NCI-H1417 (cell line): ENCODE measurements around the gene NRP2.
A peak's percentile ranks its signal among the peaks of the same experiment; 100 is the strongest.

Experiments used
- DNase-seq, 3 experiments: peaks; one replicate each; lab custom pipeline; 2025; lab: John Stamatoyannopoulos, UW

NRP2 gene

DNA sequence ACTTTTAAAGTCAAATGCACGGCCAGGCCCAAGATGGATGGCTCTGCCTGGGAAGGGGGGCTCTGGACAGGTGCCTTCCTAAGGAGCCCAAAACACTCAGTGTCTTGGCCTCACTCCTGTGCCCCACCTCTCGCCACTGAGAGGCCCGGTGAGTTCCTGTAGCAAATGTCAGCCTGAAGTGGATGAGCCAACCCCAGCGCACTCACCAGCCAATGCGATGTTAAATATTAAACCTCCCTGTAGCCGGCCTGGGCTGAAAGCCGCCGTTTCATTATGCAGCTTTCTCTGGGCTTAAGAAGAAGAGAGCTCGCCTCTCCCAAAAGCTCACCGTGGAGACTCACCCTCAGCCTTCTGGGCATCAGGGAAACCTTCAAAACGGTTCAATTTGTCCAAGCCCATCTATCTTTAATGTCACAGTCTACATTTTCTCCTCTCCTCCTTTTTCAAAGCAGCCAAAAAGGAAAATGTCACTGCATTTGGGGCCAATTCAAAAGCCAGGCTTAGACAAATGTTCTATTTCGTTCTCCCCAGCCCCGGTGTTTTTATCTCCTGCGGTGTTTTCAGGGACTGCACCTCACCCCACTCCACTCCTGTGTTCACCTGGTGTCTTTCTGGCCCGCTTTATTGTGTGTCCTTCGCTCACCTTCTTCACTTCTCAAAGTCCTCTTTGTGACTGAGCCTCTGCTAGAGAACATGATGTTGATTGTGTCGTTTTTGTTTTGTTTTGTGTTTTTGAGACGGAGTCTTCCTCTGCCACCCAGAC lies 124.0 kb downstream of the NRP2 start:
- no peak for DNase-seq

DNA sequence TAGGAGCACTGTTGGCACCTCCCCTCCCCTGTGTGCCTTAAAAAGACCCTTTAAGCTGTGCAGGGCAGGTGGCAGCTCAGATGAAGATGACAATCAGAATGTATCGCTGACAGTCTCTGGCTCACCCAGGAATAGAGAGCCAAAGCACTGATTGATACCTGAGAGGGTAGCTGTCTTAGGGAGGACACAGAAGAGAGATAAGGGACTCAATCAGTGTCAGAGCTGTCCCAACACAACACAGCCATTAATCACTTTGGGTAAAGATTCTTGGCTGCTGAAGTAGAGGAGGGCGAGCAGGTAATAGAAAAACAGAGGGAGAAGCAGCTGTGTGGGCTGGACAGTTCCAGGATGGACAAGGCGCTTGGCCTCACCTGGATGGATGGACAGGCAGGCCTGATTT lies 124.9 kb downstream of the NRP2 start:
- no peak for DNase-seq

DNA sequence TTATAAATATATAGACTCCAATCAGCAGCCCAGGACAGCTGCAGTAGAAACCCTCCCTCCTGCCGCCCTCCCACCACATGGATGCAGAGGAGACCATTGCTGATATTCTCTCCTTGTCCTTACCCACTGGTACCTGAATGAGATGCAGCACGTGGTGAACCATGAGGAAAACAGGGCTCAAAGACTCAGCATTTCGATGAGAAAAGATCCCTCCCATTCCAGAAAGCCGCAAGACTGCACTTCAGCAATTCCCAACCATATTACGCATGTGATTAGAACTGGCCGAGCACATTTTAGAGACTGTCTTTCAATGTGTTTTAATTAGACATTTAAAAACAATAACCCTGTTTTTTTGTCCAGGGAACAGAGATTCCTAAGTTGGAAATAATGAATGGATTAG lies 125.5 kb downstream of the NRP2 start:
- DNase-seq, result no peak

DNA sequence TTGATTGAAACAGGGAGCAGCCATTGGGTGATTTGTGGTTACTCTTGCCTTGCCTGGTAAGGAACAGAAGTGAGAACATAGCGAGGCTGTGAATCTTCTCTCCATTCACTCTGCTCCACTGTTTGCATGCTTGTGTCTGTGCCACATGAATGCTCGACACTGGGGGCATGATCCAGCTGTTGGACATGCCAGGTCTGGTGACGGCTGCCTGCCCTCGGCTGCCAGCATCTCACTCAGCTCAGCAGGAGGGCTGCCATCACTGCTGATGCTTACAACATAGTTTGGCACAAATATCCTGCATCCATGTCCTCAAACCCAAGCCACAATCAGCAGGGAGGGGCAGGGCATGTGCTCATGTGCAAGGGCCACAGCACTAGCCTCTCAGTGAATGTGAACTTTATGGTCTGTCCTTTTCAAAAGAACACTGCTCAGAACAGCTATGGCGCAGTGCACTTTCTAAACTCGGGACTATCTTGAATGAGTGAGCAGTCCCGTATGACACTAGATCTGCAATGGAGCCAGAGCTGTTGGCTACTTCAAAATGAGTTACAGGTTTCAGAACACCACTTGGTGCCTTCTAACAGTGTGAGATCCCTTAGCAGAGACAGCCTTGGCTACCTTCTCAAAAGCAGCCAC lies 126.3 kb downstream of the NRP2 start:
- DNase-seq, result no peak

DNA sequence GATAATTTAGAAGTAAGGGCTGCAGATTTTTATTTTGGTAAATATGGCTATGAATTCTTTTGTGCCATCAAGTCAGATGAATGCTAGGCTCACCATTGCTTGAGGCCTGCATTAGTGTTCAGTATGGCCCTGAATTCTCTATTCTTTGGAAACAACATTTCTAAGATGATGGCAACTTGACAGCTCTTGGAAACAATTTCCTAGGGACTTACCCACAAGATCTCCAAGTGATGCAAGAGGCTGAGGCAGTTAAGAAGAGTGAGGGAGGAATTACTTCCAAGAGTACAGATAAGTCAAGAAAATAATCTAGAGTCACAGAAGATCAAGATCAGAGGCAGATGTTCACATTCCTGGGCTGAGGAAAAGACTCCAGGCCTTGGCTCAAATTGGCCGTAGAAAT lies 129.1 kb downstream of the NRP2 start:
- no peak for DNase-seq

DNA sequence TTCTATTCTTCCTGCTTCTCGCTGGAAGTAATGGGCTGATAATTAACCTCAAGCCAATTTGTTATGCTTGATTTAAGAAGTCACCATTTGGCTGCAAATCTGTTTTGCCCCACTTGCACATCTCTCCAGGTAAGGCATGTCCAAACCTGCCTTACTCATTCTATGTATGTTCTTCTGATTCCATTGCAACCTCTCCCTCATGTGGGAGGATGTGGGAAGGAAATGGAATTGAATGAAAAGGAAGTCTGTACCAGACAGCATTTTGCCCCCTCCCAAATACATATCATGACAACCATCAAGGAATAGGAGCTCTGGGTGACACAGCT lies 131.7 kb downstream of the NRP2 start:
- peak in 1 of 3 experiments; percentile 11 for DNase-seq

DNA sequence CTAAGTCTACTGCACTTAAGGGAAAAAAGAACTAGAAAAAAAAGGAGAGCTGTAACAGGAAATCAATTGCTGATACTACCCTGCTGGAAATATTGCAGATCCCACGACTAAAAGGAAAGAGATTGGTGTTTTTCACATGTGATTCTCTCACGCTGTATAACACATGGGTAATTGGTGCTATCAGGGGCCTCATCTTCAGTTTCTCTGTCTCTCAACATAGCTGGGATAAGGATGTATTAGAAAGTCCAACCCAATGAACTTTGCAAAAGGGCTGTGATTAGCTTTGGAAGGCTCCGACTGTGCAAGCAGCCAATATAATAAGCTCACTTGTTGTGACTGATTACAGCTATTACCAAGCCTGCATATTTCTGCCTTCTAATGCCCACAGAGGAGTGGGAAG lies 133.4 kb downstream of the NRP2 start:
- DNase-seq, result peak in 1 of 3 experiments; percentile 4

DNA sequence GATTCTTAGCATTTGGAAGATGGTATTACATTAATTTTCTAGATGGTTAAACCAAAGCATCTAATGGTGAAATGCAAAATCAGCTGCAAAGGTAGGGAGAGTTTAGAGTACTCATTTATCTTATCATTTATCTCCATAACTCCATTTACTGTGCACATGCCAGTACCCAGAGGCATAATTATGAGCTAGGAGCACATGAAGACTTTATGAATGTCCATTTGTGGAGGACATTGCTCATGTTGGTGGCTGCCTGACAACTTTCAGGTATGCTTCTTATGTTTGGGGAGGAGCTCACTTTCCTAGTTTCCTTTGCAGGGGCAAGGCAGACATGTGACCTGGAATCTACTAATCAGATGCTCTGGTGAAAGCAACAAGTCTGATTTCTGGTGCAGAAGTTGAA lies 134.0 kb downstream of the NRP2 start:
- no peak for DNase-seq

DNA sequence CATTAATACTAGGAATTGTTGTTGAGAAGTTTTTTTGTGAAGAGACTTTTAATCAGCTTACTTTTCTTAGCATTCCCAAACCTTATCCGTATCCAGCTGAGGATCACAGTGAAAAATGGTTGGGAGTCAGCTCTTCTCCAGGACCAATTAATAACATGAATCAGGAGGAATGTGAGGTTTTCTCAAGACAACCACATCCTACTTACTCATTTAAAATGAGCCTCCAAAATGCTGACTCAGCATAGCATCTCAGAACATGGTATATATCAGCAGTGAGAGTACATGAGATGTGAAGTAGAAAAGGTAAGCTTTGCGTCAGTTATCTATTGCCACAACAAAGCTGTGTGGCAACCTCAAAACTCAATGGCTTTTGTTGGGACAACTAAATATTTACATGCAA lies 140.3 kb downstream of the NRP2 start:
- no peak for DNase-seq

DNA sequence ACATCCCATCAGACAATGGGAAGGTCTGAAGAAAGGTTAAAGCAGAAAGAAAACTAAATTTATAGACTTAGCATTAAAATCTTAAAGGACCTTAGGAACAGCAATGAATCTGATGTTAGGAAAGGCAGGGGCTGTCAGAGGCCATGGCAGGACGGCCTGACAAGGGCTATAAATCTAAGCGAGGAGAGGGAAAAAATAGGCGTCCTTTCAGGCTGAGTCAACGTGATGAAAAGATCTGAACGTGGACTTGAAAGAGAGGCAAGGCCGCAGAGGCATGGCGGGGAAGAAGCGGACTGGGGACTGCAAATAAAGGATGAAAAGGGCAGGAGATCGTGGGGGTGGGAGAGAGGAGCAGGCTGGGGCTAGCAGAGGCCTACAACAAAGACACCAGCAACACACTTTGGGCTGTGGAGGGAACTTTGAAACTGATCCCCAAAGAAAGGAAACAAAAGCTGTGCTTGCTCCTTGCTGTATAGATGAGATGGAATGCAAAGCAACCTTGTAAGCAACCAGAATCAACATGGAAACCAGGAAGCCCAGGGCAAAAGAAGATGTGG lies 145.6 kb downstream of the NRP2 start:
- no peak for DNase-seq

DNA sequence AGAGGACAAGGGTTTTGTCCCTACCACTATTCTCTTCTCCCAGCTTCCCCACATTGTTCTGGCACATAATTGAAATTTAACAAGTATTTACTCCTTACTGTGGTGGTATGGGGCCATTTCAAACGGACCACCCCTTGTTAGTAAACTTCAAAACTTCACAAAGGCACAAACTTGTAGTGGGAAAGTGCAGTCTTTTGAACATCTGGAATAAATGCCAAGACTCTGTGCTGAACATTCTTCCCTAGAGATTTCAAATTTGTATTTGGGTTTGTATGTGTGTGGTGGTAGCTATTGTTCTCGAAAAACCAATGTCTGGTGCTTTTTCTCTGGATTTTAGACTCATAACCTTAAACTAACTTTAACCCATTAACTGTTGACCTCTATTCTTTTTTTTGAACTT lies 151.6 kb downstream of the NRP2 start:
- no peak for DNase-seq

DNA sequence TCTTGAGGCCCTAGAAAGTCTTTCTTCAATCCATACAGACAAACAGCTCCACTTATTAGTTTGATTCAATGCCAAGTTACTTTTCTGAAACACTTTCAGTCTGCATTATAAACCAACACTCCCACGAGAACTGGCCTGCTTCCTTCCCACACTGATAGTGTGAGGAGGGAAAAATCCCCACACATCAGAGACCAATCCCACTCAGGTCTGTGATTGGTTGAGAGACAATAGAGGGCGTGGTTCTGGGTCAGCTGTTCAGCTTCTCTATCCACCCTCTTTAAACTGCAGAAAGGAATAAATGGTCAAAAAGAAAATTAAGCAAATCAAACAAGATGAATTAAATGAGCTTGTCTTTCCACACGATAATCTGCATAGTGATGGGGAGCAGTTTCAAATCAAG lies 152.5 kb downstream of the NRP2 start:
- DNase-seq, result no peak

DNA sequence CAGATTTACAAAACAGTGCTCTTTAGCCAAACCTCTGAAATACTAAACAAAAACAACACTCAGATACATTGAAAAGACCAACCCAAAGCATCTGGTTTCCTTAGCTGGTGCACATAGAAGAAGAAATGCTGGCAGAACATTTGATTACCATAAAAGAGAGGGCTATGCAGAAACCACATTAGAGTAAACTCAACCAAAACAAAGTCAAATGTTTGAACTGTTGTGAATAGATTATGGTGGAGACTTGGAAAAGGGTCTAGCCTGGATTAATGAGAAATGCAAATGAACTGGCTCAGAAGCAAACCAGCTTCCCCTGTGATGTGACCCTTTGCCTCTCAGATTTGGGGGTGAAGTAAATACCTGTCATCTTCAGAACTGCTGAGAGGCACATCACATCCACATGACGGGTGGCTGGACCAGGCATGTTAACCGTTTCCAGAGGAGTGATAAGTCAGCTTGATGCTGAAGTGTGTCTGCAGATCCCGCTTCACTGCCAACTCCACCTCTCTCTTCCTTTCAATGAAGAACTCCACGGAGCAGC lies 153.0 kb downstream of the NRP2 start:
- DNase-seq, result no peak

DNA sequence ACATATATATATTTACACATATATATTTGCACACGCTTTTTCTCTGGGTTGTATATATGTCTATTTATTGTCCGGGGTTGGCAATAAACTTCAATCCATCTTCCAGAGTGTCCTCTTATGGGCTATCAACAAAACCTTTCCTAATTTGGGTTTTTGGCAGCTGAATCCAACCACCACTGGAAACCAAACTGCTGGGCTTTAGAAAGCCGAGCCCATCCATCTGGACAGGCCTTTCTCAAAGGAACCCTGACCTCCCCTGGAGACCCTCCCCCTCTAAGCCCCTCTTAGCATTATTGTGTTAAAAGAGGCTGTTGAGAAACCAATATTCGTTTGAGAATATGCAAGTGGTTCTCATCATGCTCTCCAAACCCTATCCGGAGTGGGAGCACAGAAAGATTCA lies 153.6 kb downstream of the NRP2 start:
- DNase-seq, result no peak

DNA sequence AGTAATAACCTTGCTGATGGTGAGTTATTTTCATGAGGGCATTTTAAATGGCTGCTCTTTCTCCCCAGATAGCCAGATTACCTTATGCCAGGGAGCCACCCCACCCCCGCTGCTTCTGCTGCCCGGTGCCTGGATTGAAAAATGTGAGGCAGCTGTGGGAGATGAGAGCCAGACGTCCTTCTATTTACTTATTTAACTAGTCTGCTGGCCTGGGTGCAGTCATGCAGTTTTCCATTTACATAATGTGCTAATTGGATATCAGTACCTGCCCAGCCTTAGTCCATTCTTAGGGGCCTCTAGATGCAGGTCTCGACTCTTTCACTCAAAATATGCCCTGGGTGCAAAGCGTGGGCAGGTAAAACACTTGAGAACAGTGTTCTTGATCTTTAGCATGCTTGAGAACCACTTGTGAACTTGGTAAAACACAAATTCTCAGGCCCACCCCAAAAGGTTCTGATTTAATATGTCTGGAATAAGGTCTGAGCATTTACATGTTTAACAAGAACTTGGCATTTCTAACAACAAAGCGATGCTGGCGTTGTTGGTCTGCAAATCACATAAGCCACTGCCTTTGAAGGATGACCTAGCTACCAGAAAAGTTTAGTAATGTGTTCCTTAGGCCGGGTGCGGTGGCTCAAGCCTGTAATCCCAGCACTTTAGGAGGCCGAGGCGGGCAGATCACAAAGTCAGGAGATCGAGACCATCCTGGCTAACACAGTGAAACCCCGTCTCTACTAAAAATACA lies 154.3 kb downstream of the NRP2 start:
- DNase-seq, result peak in 1 of 3 experiments; percentile 28

DNA sequence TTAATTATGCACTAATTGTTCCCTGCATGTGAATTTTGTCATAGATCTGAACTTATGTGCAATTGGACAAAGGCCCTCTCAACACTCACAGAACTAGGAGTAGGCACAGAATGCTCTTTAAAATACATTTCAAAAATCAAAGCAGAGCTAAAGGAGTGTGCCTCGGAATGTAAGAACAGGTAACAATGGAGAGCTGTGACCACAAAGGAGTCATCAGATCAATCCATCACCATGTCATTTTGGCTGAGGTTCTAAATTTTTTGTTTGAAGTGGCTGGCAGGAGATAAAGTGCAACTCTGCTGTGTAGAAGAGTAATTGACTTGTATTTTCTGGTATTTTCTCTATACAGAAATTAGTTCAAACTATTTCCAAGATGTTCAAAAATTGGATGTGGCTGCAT lies 155.4 kb downstream of the NRP2 start:
- DNase-seq, result no peak

DNA sequence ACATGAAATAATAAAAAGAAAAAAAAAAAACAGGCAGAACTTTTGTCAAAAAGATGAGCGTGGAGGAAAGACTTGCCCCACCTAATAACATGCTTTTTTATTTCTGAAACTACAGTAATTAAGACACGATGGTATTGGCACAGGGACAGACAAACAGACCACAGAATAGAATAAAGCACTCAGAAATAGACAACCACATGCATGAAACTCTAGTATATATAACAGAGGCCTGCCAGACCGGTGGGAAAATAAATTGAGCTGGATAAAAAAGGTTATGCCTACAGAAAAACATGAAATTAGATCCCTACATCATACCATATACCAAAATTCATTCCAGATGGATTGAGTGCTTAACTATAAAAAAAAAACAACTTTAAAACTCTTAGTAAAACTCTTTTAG lies 163.1 kb downstream of the NRP2 start:
- no peak for DNase-seq
